GM20431 (cell line): Measurements from ENCODE around the gene AHNAK.
"Not testable (repeated sequence)": the region's sequence is repeated elsewhere in the genome, so short reads cannot be mapped to it uniquely, and the experiment has no call there.

ENCODE experiments used
- in situ Hi-C: fragments of 300-500 bp; cut with MseI, MboI; formaldehyde crosslinking; loops from one replicate; pipeline ENCODE4 v1.15.0; 2020; ENCODE audit warnings: low sequenced_read_pairs; ENCODE audit not compliant: unreplicated experiment

Gene AHNAK

GRCh38 chr11:62398011-62398994 is 148.3 kb downstream of the AHNAK start:
- in situ Hi-C loops: loop anchor here (10.0 kb wide), 1 partner anchor 296 kb away; no protein-coding TSS in a partner anchor

GRCh38 chr11:62395885-62396551 is 150.6 kb downstream of the AHNAK start:
- in situ Hi-C loops: loop anchor here (10.0 kb wide), 1 partner anchor 299 kb away; no protein-coding TSS in a partner anchor

- in situ Hi-C loops: loop anchor here (10.0 kb wide), 1 partner anchor 300 kb away; no protein-coding TSS in a partner anchor
Measured at GRCh38 chr11:62394825-62395538, 151.6 kb downstream of the AHNAK start.

- in situ Hi-C loops: loop anchor here (10.0 kb wide), 1 partner anchor 301 kb away; no protein-coding TSS in a partner anchor
Measured at GRCh38 chr11:62393735-62394134, 152.9 kb downstream of the AHNAK start.

GRCh38 chr11:62393061-62393611 is 153.5 kb downstream of the AHNAK start:
- in situ Hi-C loops: loop anchor here (10.0 kb wide), 1 partner anchor 302 kb away; no protein-coding TSS in a partner anchor

GRCh38 chr11:62392506-62392905 is 154.1 kb downstream of the AHNAK start:
- in situ Hi-C loops: loop anchor here (10.0 kb wide), 1 partner anchor 302 kb away; no protein-coding TSS in a partner anchor

- in situ Hi-C loops: loop anchor here (10.0 kb wide), 1 partner anchor 303 kb away; no protein-coding TSS in a partner anchor
Measured at GRCh38 chr11:62391642-62392425, 154.8 kb downstream of the AHNAK start.

- in situ Hi-C loops: loop anchor here (10.0 kb wide), 1 partner anchor 304 kb away; no protein-coding TSS in a partner anchor
Measured at GRCh38 chr11:62390722-62391121, 155.9 kb downstream of the AHNAK start.

GRCh38 chr11:62390237-62390636 is 156.4 kb downstream of the AHNAK start:
- in situ Hi-C loops: loop anchor here (10.0 kb wide), 1 partner anchor 305 kb away; no protein-coding TSS in a partner anchor

GRCh38 chr11:62388999-62389398 is 157.6 kb downstream of the AHNAK start:
- in situ Hi-C loops: no loop called here

- in situ Hi-C loops: no loop called here
Measured at GRCh38 chr11:62387381-62387780, 159.2 kb downstream of the AHNAK start.

- in situ Hi-C loops: not testable (repeated sequence)
Measured at GRCh38 chr11:62386083-62386482, 160.5 kb downstream of the AHNAK start.

GRCh38 chr11:62383822-62384221 is 162.8 kb downstream of the AHNAK start:
- in situ Hi-C loops: no loop called here
